ENCODE data around the gene PEAK1. TPM values are rescaled to one million over a fixed set of nuclear protein-coding genes. Genes with fewer than 3 reads are reported as not detected.

Gene PEAK1
- polyA plus RNA-seq, 1 donor, result 39.8 TPM

DNA sequence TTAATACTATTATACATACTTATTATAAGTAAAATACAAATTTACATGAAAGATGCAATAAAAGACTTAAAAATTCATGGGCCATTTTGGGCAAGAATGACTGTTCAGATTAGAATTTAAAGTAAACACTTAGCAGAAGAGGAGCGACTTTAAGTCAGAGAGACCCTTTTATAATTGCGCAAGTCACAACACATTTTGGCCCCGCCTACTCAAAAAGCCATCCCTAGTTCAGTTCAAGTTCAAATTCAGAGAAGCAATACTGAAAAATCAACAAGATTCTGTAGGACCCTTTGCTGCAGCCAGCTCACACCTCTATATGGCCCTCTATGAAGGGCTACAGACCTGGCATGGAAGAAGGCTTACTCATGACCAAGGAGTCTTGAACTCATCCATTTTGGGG, 64.6 kb downstream of the PEAK1 start:
- no peak for DNase-seq

DNA sequence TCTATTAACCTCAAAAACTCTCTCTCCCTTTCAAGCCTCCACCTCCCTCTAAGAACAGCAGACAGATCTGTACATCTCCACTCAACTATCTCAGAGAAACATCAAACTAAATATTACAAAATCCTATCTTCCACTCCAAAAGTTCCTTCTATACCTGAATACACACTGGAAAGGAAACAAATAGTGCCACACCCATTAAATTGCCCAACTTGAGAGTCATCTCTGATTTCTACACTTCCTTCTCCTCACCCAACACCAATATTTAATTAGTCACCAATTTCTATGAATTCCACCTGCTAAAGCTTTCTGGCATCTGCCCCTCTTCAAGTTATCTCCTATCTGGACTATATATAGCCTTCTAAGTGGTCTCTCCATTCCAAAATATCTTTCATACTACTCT, 65.8 kb downstream of the PEAK1 start:
- no peak for DNase-seq

- peak; percentile 59 for DNase-seq
Measured at GRCh38 chr15:77352887-77353286, 67.0 kb downstream of the PEAK1 start.

DNA sequence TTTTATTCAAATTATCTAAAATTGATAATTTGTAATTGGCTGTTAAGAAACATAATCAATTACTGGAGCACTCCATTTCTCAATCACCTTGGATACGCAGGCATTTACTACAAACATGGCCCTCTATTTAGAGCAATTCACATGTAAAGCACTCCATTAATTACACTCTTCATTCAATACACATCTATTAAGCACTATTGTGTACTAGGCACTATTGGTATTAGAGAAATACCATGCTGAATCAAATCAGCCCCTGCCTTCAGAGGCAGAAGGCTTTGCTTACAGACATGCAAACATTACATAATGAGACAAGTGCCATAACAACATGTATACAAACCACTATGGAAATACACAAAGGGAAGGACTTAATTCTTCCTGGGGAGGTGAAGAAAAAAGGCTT, 69.1 kb downstream of the PEAK1 start:
- DNase-seq, result no peak

DNA sequence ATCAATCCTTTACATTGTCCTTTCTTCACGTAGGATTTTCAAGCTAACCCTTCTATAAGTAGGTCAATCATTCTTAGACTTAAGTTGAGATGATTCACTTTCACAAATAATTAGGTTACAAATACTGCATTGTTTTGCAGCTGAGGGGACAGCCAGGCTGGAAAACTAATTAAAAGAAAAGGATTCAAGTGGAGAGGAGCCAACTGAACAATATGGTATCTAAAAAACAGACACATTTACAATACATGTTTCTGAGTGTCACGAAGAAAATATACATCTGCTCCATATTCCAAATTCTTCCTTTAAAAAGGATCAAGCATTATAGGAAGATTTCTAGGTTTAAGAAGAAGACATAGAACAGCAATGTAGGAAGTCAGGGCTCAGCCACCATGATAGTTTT, 70.2 kb downstream of the PEAK1 start:
- no peak for DNase-seq

- DNase-seq, result no peak
Measured at GRCh38 chr15:77348511-77348910, 71.4 kb downstream of the PEAK1 start.

- DNase-seq, result no peak
Measured at GRCh38 chr15:77347197-77347596, 72.7 kb downstream of the PEAK1 start.

DNA sequence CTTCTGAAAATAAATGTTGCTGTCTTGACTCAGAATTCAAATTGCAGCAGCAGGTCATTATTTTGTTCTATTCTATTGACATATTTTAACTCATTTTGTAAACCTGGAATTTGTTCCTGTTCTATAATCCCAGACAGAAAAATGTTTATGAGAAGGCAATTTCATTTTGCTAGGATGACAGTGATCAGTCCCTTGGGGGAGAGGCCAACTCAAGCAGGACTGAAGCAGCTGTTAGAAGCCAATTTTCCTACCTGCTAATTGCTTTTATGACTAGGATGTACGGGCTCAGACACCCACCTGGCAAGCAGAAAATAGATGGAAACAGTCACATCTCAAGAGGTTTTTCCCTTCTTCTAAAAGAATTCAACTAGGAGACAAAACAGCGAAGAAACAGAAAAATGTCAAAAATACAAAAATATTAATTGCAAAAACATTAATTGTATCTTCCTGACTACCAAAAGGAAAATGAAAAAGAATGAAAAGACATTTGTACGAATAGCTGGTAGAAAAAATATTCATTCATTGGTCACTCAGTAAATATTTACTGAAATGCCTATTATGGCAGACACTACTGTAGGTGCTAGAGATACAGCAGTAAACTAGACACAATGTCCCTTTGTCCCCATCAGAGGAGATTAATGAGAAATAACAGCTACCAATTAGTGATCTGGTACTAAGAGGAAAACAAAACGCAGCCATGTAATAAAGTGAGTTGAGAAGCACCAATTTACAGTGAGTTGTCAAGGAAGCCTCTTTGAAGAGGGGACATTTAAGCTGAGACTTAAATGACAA, 73.5 kb downstream of the PEAK1 start:
- no peak for DNase-seq

- DNase-seq, result no peak
Measured at GRCh38 chr15:77342807-77343206, 77.1 kb downstream of the PEAK1 start.

DNA sequence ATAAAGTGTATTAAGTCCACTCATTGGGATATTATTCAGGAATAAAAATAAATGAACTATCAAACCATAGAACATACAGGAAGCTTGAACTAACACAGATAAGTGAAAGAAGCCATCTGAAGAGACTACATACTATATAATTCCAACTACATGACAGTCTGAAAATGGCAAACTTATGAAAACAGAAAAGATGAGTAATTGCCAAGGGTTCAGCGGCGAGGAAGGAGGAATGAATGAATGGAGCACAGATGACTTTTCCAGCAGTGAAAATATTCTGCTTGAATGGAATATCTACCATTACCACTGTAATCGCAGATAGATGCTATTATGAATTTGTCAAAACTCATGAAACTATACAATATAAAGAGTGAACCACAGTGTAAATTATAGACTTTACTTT, 79.7 kb downstream of the PEAK1 start:
- no peak for DNase-seq

DNA sequence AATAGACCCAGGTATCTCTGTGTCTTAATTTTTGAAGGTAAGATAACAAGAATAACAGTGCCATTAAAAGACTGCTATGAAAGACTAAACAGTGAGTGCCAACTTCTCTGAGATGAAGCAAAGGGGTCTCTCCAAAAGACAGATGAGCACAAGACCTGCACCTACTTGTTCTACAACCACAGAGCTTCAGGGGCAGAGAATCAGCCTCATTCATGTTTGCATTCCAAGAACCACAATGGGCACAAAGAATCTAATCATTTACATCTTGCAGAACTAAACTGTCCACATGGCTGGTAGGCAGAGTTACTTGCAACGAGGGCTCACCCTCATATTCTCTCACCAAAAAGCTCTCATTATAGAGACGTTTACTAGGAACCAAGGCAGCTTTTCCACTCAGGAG, 83.9 kb downstream of the PEAK1 start:
- no peak for DNase-seq

DNA sequence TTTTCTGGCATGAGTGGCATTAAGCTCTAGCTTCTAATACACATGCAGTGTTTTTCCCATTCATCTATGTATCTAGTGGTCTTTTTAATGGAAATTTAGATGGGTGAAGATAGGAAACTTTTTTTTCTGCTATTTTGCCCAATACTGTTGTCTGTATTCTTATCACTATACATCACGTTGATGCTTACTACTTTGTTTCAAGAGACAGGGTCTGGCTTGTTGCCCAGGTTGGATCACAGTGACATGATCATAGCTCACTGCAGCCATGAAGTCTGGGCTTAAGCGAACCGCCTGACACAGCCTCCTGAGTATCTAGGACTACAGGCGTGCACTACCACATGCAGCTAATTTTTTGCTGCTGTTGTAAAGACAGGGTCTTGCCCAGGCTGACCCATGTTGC, 84.6 kb downstream of the PEAK1 start:
- DNase-seq, result peak; percentile 31

DNA sequence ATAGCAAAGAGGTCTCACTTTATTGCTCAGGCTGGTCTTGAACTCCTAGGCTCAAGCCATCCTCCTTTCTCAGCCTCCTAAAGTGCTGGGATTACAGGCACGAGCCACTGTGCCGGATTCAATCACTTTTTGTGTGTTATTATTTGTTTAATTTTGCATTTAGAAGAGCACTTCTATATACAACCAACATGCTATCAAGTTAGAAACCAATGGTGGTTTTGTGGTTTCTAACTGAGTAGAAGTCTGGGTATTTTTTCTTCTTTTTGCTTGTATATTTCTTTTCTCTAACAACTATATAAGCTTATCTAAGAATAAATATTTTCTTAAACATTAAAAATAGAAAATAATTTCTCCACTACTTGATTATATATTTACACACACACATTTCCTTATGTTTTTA, 86.7 kb downstream of the PEAK1 start:
- no peak for DNase-seq

DNA sequence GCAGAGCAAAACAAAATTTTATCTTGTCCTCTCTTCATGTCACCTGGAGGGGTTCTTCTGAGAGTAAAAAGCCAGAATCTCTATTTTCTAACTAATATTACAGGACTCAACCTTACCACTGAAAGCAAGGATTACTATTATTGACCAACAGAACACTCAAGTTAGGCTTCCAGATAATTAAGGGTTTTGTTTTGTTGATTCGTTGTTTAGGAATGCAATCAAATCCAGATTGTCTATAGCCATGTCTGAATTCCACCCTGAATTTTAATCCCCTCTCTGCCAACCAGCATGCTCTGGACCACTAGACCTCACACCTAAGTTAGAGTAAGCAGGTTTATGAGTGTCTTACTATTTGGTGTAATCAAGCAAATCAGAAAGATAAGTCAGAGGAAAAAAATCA, 90.7 kb downstream of the PEAK1 start:
- DNase-seq, result no peak

- DNase-seq, result no peak
Measured at GRCh38 chr15:77327844-77328529, 91.9 kb downstream of the PEAK1 start.

DNA sequence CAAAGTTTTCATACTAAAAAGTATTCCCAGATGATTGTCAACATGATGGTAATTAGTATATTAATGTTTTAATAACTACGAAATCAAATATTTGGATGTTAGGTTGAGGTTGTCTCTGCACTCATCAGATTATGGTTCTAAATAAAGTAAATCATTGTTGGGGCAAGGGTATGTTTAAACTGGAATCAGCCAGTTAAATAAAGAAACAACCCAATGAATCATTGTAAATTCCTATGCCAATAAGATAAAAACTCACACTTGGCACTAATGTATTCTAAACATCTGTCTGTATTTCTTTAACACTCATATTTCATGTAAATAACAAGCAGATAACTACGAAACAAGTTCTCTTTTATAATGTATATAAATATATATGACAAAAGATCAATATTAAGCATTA, 92.7 kb downstream of the PEAK1 start:
- no peak for DNase-seq

- DNase-seq, result no peak
Measured at GRCh38 chr15:77326366-77326765, 93.5 kb downstream of the PEAK1 start.

DNA sequence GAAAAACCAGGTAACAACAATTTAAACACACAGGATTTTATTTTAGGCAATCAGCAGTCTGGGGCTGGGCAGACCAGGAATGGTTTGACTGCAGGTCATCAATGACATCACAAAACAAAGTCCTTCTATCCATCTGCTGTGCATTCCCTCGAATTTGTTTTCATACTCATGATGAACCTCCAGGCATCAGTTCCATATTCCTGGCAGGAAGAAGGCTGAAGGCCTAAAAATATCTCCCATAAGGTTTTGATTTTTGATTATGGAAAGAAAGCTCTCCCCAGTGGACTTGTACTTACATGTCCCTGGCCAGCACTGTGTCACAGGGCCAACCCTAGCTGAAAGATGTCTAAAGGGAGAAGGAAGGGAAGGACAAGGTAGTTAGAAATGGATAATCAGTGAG, 107.4 kb downstream of the PEAK1 start:
- DNase-seq, result no peak

- DNase-seq, result no peak
Measured at GRCh38 chr15:77311618-77312398, 108.1 kb downstream of the PEAK1 start.

DNA sequence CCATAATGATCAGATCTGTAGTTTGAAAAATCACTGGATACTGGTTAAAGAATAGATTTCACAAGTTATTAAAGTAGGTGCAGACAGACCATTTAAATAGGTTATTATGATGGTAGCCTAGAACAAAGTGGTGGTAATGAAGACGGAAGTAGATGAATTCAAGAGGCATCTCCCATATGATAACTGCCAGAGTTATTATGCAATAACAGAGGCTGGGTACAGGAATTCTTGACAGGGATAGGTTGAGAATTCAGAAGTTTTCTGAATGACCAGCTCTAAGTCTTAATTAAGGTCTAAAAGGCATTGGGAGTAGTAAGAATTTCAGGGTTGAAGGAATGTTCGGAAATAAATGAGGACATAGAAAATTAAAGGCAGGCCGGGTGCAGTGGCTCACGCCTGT, 108.9 kb downstream of the PEAK1 start:
- DNase-seq, result no peak

- no peak for DNase-seq
Measured at GRCh38 chr15:77309392-77309791, 110.5 kb downstream of the PEAK1 start.

DNA sequence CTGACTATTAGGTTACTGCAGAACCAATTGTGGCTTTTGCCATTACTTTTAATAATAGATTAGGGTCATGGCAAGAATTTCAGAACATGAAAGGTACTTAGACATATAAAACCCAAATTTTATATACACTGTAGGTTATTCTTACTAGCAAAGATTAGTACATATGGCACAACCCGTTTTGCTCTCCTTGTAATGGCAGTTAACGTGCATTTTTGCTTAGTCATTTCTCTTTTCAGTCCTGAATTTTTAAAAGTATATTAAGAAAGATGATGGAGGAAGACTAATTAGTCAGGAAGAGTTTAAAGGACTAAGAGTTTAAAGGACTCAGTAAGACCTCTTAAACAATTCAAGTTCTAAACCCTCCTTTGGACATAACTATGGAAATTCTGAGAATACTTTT, 114.0 kb downstream of the PEAK1 start:
- no peak for DNase-seq

- DNase-seq, result no peak
Measured at GRCh38 chr15:77296773-77297337, 123.0 kb downstream of the PEAK1 start.

Measured in hindlimb muscle (tissue), 1 donor.